Ishikawa (cell line): ENCODE data around the gene SLC48A1.

Source experiments
- EP300 ChIP-seq: IDR thresholded peaks from 2 replicates; pipeline ENCODE4 v1.6.1; 2012; ENCODE audit warnings: borderline replicate concordance
- RAD21 ChIP-seq: IDR thresholded peaks from 2 replicates; pipeline ENCODE4 v1.6.1; 2012; ENCODE audit warnings: low read depth
- REST ChIP-seq: IDR thresholded peaks from 2 replicates; pipeline ENCODE4 v1.6.1; 2012; ENCODE audit warnings: low read depth, mild to moderate bottlenecking
- TAF1 ChIP-seq: IDR thresholded peaks from 2 replicates; pipeline ENCODE4 v1.6.1; 2012; ENCODE audit warnings: low read depth, mild to moderate bottlenecking

DNA sequence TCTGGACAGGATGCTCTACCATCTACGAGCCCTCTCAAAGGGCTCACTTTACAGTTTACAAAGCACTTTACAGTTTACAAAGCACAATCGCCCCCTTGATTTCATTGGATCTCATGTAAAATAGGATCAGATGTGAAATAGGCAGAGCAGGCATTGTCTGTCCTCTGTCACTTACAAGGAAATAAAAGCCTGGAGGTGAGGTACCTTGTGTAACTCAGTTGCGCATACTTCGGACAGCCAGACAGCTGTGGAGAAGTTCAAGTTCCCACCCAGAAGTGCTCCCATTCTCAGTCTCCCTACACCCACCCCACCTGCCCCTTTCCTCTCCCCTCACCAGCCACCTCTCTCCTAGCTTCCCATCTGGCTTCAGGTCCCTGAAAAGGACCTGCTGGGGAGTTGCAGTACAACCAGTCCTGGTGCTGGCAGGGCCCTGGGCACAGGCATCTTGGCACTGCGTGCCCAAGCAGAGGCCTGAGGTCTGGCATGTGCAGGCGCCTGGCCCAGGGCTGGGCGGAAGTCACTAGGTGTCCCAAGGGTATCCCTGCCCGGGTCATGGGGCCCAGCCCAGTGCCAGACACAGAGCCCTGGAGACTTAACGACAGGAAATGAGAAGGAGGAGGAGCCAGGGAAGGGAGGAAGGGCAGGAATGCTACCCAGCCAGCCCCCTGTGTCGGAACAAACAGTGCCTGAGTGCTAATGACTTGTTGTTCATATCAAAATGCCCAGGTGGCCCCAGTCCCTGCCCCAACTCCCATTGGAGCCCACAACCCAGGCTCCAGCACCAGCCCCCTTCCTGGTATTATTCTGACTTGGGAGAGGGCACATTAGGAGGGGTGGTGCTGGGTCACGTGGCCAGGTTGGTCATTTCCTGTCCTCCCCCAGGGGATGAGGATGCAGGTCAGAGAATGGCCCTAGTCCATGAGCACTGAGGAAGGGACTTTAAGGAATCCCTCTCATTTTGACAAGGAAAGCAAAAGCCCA, 19.7 kb upstream of the SLC48A1 start:
- TF ChIP-seq EP300 (peak; percentile 95), REST (no peak), TAF1 (no peak), RAD21 (no peak)
